HG03575 (cell line): ENCODE measurements around the gene BTBD2.
"Not testable (repeated sequence)": the region's sequence is repeated elsewhere in the genome, so short reads cannot be mapped to it uniquely, and the experiment has no call there.

Source experiments
- ATAC-seq: cut with Tn5 transposase; IDR thresholded peaks from one replicate; pipeline ENCODE4 v1.9.1; 2021; ENCODE audit not compliant: unreplicated experiment, insufficient number of reproducible peaks, low FRiP score; ENCODE audit errors: extremely low read depth

The BTBD2 gene

DNA sequence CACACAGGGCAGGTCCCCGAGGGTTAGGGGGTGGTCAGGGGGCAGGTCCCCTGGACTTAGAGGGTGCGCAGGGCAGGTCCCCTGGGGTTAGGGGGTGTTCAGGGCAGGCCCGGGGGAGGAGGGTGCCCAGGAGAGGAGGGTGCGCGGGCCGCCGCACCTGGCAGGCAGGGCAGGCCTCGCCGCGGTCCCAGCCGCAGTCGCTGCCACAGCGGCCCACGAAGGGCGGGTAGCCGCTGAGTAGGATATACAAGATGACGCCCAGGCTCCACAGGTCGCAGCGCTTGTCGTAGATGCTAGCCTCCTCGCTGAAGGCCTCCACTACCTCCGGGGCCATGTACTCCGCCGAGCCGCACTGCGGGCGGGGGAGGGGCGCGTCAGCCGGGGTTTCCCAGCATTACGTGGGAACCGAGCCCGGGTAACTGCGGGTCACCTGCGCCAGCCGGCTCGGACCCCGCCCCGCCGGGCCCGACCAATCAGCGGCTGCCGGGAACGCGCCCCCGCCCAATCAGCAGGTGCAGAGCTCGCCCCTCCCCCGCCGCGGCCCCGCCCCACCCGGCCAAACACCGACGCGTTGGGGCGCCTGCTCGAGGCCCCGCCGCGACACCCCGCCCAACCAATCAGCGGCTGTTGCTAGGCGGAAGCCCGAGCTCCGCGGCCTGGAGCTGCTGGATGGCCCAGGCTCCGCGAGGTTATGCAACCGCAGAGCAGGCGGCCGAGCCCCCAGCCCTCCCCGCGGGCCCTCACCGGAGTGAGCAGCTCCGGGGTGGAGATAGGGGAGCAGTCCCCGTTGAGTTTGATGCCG, 26.4 kb upstream of the BTBD2 start:
- ATAC-seq = no peak

DNA sequence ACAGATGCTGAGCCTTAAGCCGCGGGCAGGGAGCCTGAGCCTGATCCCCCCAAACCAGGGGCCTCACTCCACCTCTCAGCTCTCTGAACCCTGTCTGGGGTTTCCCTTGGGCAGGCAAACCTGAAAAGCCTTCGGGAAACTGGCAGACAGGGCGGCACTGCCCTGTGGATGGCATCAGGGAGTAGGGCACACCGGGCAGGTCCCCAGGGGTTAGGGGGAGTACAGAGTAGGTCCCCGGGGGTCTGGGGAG, 25.8 kb upstream of the BTBD2 start:
- ATAC-seq = no peak

DNA sequence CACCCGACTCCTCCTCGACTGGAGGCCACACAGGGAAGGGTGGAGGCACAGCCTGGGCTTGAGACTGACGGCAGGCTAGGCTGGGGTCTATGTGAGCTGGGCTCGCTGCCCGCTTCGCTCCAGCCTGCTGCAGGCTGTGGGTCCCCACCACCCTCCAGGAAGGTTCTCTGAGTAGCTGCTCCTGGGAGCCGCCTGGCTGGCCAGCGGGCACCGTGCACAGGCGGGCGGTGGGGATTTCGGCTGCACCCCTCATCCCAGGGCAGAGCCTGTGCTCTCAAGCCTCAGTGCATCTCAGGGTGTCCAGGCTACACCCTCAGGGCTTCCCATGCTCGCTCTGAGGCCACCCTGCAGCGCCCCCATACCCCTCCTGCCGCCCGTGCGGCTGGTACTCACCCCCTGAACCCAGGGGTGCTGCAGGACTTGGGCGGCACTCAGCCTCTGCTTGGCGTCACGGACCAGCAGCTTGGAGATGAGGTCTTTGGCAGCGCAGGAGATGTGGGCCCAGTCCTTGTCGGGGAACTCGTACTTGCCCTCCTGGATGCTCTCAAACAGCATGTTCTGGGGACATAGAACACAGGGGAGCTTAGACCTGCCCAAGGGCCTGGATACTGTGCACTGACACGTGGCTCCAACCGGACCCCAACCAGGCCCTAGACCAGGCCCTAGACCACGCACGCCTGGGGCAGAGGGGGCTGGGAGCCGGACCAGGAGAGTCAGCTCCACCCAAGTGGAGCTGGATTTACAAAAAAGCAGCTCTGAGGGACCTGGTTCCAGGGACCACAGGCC, 25.3 kb upstream of the BTBD2 start:
- ATAC-seq = no peak

DNA sequence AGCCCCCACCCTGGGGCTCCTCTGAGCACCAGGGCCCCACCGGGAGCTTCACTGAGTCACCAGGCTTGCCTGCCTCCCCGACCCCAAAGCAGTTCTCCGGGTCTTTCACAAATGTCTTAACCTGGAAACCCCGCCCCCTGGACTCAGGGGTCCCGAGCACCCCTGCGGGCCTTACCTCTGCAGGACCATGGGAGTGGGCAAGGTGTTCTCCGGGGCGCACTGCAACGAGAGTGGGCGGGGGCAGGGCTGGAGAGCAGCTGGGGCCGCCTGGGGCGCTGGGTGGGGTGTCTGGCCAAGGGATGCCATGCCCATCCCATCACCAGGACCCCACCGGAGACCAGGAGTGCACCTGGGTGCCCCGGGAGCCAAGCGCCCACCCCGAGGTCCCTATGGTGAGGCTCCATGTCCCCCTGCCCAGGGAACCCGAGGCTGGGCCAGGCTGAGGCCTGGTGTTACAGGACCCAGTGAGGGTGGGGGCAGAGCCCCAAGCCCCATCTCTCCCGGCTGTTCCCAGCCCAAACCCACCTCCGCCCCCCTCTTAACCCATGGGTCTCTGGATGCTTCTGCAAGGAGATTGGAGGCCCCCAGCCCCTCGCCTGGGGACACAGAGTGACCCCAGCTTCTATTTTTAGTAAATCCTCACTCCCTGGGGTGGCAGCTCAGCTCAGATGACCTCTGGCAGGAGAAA, 24.6 kb upstream of the BTBD2 start:
- ATAC-seq = no peak

DNA sequence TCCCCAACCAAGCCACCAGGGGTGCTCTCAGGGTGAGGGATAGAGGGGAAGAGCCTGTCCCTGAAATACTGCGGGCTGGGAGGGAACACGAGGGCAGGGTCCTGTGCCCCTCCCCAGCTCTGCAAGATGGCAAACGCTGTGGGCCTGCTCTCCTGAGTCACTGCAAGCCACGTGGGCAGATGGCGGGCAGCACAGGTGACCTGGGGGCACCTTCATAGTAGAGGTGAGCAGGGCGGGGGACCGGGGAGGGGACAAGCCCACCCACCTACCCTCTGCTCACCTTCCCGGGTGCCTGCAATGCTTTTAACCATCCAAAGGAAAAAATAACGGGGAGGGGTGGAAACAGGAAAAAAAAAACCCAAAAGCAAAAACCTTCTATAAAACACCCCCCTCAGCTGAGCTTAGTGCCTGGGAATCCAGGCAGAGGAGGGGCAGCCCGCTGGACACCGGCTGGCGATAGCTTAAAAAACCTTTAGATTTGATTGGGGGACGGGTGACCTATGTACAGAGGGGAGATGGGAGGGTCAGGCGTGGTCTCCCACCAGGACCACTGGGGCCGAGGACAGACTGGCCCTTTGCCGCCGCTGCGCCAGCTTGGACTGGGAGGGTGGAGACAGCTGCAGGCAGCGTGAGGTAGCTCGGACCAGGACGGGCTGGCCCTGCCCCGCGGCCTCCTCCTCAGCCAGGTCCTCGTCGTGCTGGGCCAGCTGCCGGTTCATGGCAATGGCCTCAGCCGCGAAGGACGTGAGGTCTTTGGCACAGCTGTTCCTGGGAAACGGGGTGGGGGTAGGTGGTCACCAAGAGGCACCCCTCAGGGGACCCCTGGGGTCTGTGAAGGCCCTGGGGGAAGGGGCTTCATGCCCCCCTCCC, 23.8 kb upstream of the BTBD2 start:
- ATAC-seq = no peak

DNA sequence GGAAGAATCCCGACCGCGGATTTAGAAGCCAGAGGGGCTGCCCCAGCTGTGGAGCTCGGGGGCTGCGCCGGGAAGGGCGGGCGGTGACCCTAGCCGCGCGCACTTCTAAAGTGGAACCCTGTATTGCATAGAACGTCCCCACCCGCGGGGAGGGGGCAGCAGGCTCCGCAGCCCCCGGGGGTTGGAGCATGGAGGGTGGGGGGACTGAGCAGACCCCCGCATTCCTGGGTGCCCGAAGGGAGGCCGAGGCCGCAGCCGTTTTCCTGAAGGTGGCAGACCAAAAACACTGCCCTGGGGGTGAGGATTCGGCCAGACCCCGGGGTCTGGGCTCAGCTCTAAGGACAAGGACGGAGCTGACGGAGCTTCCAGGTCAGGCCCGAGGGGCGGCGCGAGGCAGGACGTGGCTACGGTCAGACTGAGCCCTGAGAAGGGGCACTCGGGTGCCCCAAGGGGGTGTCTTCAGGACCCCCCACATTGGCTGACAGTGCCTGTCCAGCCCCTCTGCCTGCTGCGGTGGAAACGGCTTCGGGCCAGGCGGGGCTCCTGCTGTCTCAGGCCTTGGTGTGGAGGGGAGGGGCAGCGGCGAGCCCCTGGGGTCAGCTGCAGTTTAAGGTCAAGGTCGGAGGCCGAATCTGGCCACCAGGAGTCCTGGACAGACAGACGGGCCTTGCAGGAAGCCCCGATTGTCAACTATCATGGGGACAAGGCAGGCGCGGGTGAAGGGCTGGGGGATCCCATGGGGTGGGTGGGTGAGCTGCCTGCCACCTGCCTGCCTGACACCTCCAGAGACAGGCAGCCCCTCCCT, 23.0 kb upstream of the BTBD2 start:
- ATAC-seq = no peak

DNA sequence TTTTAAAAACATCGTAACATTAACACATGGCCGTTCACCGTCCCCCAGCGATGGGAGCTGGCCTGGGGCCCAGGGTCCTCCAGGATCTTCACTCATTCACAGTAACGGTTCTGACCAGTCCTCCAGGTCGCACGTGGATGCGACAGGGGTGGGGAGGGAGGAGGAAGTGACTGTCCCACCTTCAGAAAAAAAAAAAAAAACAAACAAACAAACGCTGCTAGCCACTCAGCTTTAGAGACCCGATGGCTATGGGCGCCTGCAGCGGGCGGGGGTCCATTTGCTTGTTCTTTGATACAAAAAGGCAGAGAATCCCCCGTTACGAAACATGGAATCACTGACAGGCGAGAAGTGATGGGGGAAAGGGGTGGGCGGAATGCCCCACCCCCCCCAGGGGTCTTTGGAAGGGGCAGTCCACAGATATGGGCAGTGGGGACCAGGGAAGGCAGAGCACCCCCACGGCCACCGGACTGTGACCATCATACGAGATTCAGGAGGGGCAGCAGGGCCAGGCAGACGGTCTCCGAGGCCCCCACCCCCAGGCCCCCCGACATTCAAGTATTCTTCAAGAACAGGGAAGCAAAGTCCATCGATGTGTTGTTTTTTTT, 22.2 kb upstream of the BTBD2 start:
- ATAC-seq = no peak

DNA sequence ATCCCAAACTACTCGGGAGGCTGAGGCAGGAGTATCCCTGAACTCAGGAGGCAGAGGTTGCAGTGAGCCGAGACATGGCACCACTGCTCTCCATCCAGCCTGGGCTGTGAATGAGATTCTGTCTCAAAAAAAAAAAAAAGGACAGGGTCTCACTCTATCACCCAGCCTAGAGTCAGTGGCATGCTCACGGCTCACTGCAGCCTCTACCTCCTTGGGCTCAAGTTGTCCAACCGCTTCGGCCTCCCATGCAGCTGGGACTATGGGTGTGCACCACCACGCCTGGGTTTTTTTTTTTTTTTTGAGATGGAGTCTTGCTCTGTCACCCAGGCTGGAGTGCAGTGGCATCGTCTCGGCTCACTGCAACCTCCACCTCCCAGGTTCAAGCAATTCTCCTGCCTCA, 20.9 kb upstream of the BTBD2 start:
- no peak for ATAC-seq

DNA sequence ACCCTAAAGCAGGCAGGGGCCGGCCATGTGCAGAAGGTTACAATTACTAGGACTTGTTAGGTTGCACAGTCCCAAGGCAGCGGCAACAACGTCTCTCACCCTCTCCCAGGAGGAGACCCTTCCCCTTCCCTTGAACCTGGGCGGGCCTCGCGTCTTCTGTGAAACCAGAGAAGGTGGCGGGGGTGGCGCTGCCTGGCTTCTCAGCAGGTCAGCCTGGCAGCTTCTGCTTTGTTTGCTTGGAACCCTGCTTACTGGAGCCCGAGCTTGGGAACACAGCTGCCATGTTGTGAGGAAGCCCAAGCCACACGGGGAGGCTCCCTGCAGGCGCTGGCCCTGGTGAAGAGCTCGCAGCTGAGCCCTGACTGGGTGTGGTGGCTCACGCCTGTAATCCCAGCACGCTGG, 20.1 kb upstream of the BTBD2 start:
- no peak for ATAC-seq

DNA sequence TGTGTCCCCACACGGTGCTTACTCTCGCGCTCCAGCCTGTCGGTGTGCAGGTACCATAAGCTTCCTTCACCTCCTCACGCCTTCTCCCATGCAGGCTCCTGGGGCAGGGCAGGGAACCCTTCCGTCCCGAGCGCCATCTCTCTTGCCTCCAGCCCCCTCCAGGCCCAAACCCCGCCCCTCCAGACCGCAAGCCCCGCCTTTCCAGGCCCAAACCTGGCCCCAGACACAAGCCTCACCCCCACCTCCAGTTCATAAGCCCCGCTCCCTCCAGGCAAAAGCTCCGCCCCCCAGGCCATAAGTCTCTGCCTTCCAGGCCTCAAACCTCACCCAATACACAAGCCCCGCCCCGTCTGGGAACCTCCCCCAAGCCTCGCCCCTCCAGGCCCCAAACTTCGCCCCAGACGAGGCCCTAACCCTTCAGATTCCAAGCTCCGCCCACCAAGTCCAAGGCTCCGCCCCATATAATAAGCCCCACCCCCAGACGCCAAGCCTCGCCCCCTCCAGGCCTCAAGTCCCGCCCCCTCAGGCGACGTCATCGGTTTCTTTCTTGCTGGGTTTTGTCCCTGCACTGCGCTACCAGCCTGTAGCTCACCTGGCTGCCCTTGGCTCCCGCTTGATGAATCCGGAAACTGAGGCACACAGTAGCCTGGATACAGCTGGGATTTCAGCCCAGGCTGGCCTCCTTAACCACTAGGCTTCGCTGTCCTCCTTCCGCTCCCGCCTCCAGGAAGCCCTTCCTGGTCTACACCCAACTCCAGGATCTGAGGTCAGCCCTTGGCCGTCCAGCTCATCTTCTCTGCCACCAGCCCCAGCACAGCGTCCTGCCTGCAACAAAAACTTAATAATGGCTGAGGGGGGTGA, 19.4 kb upstream of the BTBD2 start:
- no peak for ATAC-seq

DNA sequence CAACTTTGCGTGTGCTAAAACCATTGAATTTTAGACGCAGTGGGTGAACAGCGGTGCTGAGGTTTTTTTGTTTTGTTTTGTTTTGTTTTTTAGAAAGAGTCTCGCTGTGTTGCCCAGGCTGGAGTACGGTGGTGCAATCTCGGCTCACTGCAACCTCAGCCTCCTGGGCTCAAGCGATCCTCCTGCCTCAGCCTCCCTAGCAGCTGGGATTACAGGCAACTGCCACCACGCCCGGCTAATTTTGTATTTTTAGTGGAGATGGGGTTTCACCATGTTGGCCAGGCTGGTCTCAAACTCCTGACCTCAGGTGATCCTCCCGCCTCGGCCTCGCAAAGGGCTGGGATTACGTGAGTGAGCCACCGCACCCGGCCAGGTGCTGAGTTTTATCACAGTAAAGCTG, 18.7 kb upstream of the BTBD2 start:
- ATAC-seq = not testable (repeated sequence)

DNA sequence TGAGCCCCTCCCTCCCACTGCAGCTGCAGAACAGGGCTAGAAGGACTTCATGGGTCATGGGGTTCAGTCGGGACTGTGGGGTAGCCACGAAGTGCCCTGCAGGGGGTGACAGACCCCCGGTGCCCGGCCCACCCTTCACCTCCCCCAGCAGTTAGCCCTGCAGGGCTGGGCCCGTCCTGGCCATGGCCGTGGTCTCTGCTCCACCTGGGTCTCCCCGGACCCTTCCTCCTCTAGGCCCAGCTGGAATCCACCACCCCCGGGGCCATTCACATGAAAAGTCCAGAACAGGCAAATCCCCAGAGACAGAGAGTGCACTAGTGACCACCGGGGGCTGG, 18.3 kb upstream of the BTBD2 start:
- ATAC-seq = no peak

DNA sequence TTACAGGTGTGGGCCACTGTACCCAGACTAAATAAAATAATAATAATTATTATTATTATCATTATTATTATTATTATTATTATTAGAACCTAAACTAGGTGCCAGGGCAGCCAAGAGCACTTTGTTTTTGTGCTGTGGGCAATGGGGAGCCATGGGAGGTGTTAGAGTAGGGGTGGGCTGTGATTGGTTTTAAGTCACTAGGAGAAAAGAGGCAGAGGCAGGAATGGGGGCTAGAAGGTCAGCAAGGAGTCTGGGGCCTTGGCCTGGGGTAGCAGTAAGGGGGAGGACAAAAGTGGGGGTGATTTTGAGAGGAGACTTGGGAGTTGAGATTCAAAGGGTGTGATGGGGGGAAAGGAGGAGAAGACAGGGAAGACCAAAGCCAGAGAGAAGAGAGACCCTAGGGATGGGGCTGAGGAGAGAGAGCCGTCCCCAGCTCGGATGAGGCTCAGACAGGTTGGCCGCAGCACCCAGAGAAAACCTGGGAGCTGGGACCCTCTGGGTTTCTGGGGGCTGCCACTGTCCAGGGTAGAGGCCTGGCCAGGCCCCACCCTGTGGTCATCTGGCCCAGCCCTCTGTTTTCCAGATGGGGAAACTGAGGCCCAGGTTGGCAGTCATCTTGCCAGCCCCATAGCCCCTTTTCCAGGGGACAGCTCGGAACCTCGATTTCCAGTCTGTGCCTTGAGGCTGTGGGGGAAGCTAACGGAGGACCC, 17.8 kb upstream of the BTBD2 start:
- ATAC-seq = no peak

DNA sequence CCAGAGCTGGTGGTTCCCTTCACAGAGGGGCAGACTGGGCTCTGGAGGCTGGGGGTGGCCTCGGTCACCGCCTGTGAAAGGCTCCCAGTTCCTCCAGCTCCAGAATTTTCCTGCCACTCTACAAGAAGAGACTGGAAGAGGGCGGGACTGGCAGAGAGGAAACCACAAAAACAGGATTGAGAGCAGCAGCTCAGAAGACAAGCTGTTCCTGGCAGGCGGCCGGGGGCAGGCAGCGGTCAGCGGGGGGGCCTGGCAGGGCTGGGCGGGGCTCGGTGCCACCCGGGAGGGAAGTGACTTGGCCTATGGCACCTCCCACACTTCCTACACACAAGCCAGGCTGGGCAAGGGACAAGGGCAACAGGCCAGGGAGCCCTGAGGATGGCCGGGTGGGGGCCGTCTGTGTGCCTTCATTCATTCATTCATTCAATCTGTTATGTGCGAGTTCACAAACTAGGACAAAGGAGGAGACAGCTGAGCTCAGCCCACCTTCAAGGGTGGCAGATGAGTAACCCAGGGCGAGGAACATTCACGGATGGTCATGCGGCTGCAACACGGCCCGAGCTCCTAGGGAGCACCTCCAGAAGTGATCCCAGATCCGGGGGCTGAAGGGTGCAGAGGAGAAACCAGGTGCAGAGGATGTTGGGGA, 16.9 kb upstream of the BTBD2 start:
- ATAC-seq = no peak

DNA sequence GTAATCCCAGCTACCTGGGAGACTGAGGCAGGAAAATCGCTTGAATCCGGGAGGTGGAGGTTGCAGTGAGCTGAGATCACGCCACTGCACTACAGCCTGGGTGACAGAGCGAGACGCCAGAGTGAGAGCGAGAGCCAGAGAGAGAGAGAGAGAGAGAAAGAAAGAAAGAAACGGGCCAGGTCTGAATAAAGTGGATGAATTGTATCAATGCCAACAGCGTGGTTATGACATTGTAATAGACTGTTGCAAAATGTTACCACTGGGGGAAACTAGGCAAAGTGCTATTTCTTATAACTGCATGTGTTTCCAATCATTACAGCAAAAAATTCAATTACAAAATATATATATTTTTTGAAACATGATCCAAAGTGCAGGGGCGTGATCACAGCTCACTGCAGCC, 11.8 kb upstream of the BTBD2 start:
- no peak for ATAC-seq

DNA sequence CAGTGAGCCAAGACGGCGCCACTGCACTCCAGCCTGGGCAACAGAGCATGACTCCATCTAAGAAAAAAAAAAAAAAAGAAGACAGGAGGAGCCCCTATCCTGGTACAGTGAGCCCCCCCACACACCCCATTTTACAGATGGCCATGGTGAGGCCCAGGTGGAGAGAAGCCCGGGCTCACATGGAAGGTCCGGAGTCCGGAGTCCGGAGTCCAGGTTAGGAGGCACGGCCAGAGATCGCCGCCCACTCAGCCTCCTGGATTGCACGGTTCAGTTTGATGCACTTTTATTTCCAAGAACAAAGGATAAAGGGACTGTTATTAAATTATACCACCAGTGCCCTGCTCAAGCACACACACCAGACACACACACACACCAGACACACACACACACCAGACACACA, 11.3 kb upstream of the BTBD2 start:
- ATAC-seq = no peak
